PC-3 (cell line): Measurements from ENCODE around the gene KRTAP9-7. TPM values are rescaled to one million over a fixed set of nuclear protein-coding genes. Genes with fewer than 3 reads are reported as not detected.

ENCODE experiments used
- ATAC-seq: fragments of 200-7000 bp; cut with Tn5 transposase; 2 replicates; pipeline ENCODE4 v1.9.1; 2020; ENCODE audit warnings: mild to moderate bottlenecking, moderate library complexity
- BruUV-seq: library from RNA; stranded (reverse); fragments of 400-500 nt; replicated peaks from 2 replicates; lab custom pipeline; 2021; lab: Mats Ljungman, UMichigan
- CTCF ChIA-PET: fragments of 300-600 bp; sonication (Branson Sonifier 250); formaldehyde crosslinking; loops from one replicate; lab custom pipeline; 2022; ENCODE audit warnings: antibody characterized with exemption; lab: Charles Lee
- POLR2A ChIA-PET: fragments of 300-600 bp; sonication (Branson Sonifier 250); formaldehyde crosslinking; loops from one replicate; lab custom pipeline; 2022; ENCODE audit warnings: antibody characterized with exemption; ENCODE audit not compliant: unreplicated experiment; lab: Charles Lee
- DNase-seq: peaks from one replicate; pipeline ENCODE4 v3.0.0-alpha.2; 2015
- H2AFZ ChIP-seq: fragments of 300-600 bp; sonication (generic); 2 replicates; pipeline ENCODE4 v1.6.0; 2016; ENCODE audit warnings: antibody characterized with exemption, low read length
- H3F3A ChIP-seq: fragments of 300-600 bp; sonication (generic); one replicate; pipeline ENCODE4 v1.6.0; 2017; ENCODE audit warnings: antibody characterized with exemption, low read length, control low read depth, mild to moderate bottlenecking; ENCODE audit not compliant: unreplicated experiment
- H3K27ac ChIP-seq: fragments of 300-600 bp; sonication (generic); 2 replicates; pipeline ENCODE4 v1.5.1; 2016; ENCODE audit warnings: mild to moderate bottlenecking, low read length
- H3K27me3 ChIP-seq: fragments of 300-600 bp; sonication (generic); 2 replicates; pipeline ENCODE4 v1.6.1; 2016; ENCODE audit warnings: low read length, mixed read lengths
- H3K36me3 ChIP-seq: fragments of 300-600 bp; sonication (generic); 2 replicates; pipeline ENCODE4 v1.6.1; 2016; ENCODE audit warnings: low read depth, mixed run types, low read length, mixed read lengths
- H3K4me1 ChIP-seq: fragments of 300-600 bp; sonication (generic); 2 replicates; pipeline ENCODE4 v1.5.1; 2016; ENCODE audit warnings: low read length; ENCODE audit not compliant: insufficient read depth
- H3K4me2 ChIP-seq: fragments of 300-600 bp; sonication (generic); 2 replicates; pipeline ENCODE4 v1.6.0; 2016; ENCODE audit warnings: low read length
- H3K4me3 ChIP-seq: fragments of 300-600 bp; sonication (generic); 2 replicates; pipeline ENCODE4 v1.5.1; 2016; ENCODE audit warnings: mild to moderate bottlenecking, low read length, mixed read lengths
- H3K79me2 ChIP-seq: fragments of 300-600 bp; sonication (generic); 2 replicates; pipeline ENCODE4 v1.6.1; 2017; ENCODE audit warnings: low read length, mixed read lengths
- H3K9ac ChIP-seq: fragments of 300-600 bp; sonication (generic); 2 replicates; pipeline ENCODE4 v1.6.0; 2016; ENCODE audit warnings: mild to moderate bottlenecking, low read length
- H3K9me2 ChIP-seq: fragments of 300-600 bp; sonication (generic); replicated peaks from 2 replicates; pipeline ENCODE4 v1.6.1; 2016; ENCODE audit warnings: mixed run types, low read length, mixed read lengths
- H3K9me3 ChIP-seq: fragments of 300-600 bp; sonication (generic); 2 replicates; pipeline ENCODE4 v1.6.1; 2016; ENCODE audit warnings: low read length, mixed read lengths
- H4K20me1 ChIP-seq: fragments of 300-600 bp; sonication (generic); 2 replicates; pipeline ENCODE4 v1.6.1; 2016; ENCODE audit warnings: low read length, mixed read lengths
- EZH2 ChIP-seq: fragments of 300-600 bp; sonication (generic); IDR thresholded peaks from one replicate; pipeline ENCODE4 v1.6.1; 2017; ENCODE audit warnings: antibody characterized with exemption, mild to moderate bottlenecking, low read length; ENCODE audit not compliant: unreplicated experiment
- EZH2phosphoT487 ChIP-seq: fragments of 300-600 bp; sonication (generic); IDR thresholded peaks from 2 replicates; pipeline ENCODE4 v1.6.1; 2018; ENCODE audit warnings: mild to moderate bottlenecking, antibody characterized with exemption, low read length, borderline replicate concordance
- intact Hi-C: fragments of 100-400 bp; cut with micrococcal nuclease; formaldehyde crosslinking; loops from 2 replicates; pipeline ENCODE4 v1.9.0; 2023
- total RNA-seq: library from RNA; depleted of rRNA; stranded (reverse); fragments of >200 nt; gene quantifications from 2 replicates; pipeline ENCODE4 v1.2.3, GENCODE V29; 2014; rRNA removed
- TF ChIP-seq, protein P1 (sequence below): fragments of 300-600 bp; sonication (generic); conservative IDR thresholded peaks from 2 replicates; pipeline ENCODE4 v1.5.1; 2017; ENCODE audit warnings: antibody characterized with exemption, low read depth, mild to moderate bottlenecking, low read length

KRTAP9-7 gene
- total RNA-seq, 1 experiment from 2014 or later: not detected

DNA sequence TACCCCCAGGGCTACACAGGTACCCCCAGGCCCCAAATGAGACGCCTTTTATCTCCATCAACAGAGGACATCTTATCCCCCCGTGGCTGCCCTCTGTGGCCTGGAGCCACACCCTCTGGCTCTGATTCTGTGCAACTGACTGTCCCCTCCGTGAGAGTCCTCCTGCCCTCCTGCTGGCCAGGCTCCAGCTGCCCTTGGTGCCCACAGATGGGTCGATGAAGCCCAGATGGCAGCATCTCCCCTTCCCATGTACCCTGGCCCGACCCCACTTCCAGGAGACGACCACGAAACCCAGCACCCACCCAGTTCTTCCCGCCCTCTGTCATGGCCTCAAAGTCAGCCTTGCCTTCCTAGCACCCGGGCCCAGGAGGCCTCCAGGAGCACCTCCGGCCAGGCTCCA, 49.6 kb downstream of the KRTAP9-7 start:
- Histone ChIP-seq H3K9ac (no peak overlapping the region), H2AFZ (no peak overlapping the region), H3K79me2 (no peaks in the 10 kb centered on the region), H3K4me1 (no peaks in the 10 kb centered on the region), H3F3A (no peaks in the 10 kb centered on the region), H3K4me2 (no peak overlapping the region), H3K9me2 (no peaks in the 10 kb centered on the region), H3K9me3 (no peaks in the 10 kb centered on the region), H3K36me3 (no peaks in the 10 kb centered on the region; the same call in 1 of the 2 replicates), H3K27me3 (no peaks in the 10 kb centered on the region), H3K4me3 (no peak overlapping the region), H3K27ac (no peak overlapping the region), H4K20me1 (no peaks in the 10 kb centered on the region)
- POLR2A ChIA-PET: no interaction called here
- no peak for TF ChIP-seq EZH2
- no peak for TF ChIP-seq EZH2phosphoT487
- TF ChIP-seq, protein P1, sequence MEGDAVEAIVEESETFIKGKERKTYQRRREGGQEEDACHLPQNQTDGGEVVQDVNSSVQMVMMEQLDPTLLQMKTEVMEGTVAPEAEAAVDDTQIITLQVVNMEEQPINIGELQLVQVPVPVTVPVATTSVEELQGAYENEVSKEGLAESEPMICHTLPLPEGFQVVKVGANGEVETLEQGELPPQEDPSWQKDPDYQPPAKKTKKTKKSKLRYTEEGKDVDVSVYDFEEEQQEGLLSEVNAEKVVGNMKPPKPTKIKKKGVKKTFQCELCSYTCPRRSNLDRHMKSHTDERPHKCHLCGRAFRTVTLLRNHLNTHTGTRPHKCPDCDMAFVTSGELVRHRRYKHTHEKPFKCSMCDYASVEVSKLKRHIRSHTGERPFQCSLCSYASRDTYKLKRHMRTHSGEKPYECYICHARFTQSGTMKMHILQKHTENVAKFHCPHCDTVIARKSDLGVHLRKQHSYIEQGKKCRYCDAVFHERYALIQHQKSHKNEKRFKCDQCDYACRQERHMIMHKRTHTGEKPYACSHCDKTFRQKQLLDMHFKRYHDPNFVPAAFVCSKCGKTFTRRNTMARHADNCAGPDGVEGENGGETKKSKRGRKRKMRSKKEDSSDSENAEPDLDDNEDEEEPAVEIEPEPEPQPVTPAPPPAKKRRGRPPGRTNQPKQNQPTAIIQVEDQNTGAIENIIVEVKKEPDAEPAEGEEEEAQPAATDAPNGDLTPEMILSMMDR: no peak
- no peak for DNase-seq
- CTCF ChIA-PET: no interaction called here
- BruUV-seq: no TSS peak
- intact Hi-C loops: loop anchor here (10.0 kb wide), 3 partner anchors 170 to 520 kb away; no protein-coding TSS in a partner anchor
- ATAC-seq: no peak

GRCh38 chr17:41325611-41326010, 50.1 kb downstream of the KRTAP9-7 start:
- ATAC-seq (no peak), DNase-seq (no peak)
- POLR2A ChIA-PET: no interaction called here
- Histone ChIP-seq H3K79me2 (no peaks in the 10 kb centered on the region), H3K4me2 (no peak overlapping the region), H3F3A (no peaks in the 10 kb centered on the region), H3K4me1 (no peaks in the 10 kb centered on the region), H3K9me3 (no peaks in the 10 kb centered on the region), H4K20me1 (no peaks in the 10 kb centered on the region), H2AFZ (no peak overlapping the region), H3K27ac (no peak overlapping the region), H3K9me2 (no peaks in the 10 kb centered on the region), H3K9ac (no peak overlapping the region), H3K27me3 (no peaks in the 10 kb centered on the region), H3K4me3 (no peak overlapping the region), H3K36me3 (no peaks in the 10 kb centered on the region; the same call in 1 of the 2 replicates)
- intact Hi-C loops: loop anchor here (10.0 kb wide), 3 partner anchors 169 to 521 kb away; no protein-coding TSS in a partner anchor
- TF ChIP-seq, protein P1: no peak
- TF ChIP-seq EZH2: no peak
- no peak for TF ChIP-seq EZH2phosphoT487
- CTCF ChIA-PET: no interaction called here
- BruUV-seq: no TSS peak

Other genes with a start within 250 kb of the KRTAP9-7 start
- gene KRTAP1-5, start 248.5 kb upstream of the KRTAP9-7 start, total RNA-seq: 0.51 TPM in 1 of 2 replicates, not detected in the other
- not detected in 2 replicates for gene KRTAP1-4, start 245.5 kb upstream of the KRTAP9-7 start, total RNA-seq
- not detected in 2 replicates for gene KRTAP1-3, start 240.8 kb upstream of the KRTAP9-7 start, total RNA-seq
- gene KRTAP1-1, start 234.2 kb upstream of the KRTAP9-7 start, total RNA-seq: not detected in 2 replicates
- not detected in 2 replicates for gene KRTAP2-1, start 228.4 kb upstream of the KRTAP9-7 start, total RNA-seq
- gene KRTAP2-2, start 220.5 kb upstream of the KRTAP9-7 start, total RNA-seq: not detected in 2 replicates
- gene KRTAP2-3, start 215.6 kb upstream of the KRTAP9-7 start, total RNA-seq: 10.8 and 12.4 TPM in 2 replicates
- not detected in 2 replicates for gene KRTAP2-4, start 209.8 kb upstream of the KRTAP9-7 start, total RNA-seq
- gene KRTAP4-7, start 191.5 kb upstream of the KRTAP9-7 start, total RNA-seq: not detected in 2 replicates
- gene KRTAP4-8, start 177.6 kb upstream of the KRTAP9-7 start, total RNA-seq: not detected in 2 replicates
- not detected in 2 replicates for gene KRTAP4-16, start 173.5 kb upstream of the KRTAP9-7 start, total RNA-seq
- gene KRTAP4-9, start 170.3 kb upstream of the KRTAP9-7 start, total RNA-seq: not detected in 2 replicates
- gene KRTAP4-11, start 157.3 kb upstream of the KRTAP9-7 start, total RNA-seq: not detected in 2 replicates
- not detected in 2 replicates for gene KRTAP4-12, start 151.5 kb upstream of the KRTAP9-7 start, total RNA-seq
- not detected in 2 replicates for gene KRTAP4-6, start 135.2 kb upstream of the KRTAP9-7 start, total RNA-seq
- gene KRTAP4-5, start 125.9 kb upstream of the KRTAP9-7 start, total RNA-seq: not detected in 2 replicates
- gene KRTAP4-4, start 115.0 kb upstream of the KRTAP9-7 start, total RNA-seq: not detected in 2 replicates
- gene KRTAP4-3, start 107.5 kb upstream of the KRTAP9-7 start, total RNA-seq: not detected in 2 replicates
- gene KRTAP4-2, start 97.5 kb upstream of the KRTAP9-7 start, total RNA-seq: not detected in 2 replicates
- gene KRTAP4-1, start 90.8 kb upstream of the KRTAP9-7 start, total RNA-seq: not detected in 2 replicates
- gene KRTAP9-1, start 85.8 kb upstream of the KRTAP9-7 start, total RNA-seq: not detected in 2 replicates
- gene KRTAP9-2, start 49.0 kb upstream of the KRTAP9-7 start, total RNA-seq: not detected in 2 replicates
- gene KRTAP9-3, start 43.2 kb upstream of the KRTAP9-7 start, total RNA-seq: not detected in 2 replicates
- gene KRTAP9-8, start 37.7 kb upstream of the KRTAP9-7 start, total RNA-seq: not detected in 2 replicates
- not detected in 2 replicates for gene KRTAP9-4, start 26.0 kb upstream of the KRTAP9-7 start, total RNA-seq
- not detected in 2 replicates for gene KRTAP9-9, start 20.3 kb upstream of the KRTAP9-7 start, total RNA-seq
- not detected in 2 replicates for gene KRTAP9-6, start 10.3 kb upstream of the KRTAP9-7 start, total RNA-seq
- gene KRTAP29-1, start 27.2 kb downstream of the KRTAP9-7 start, total RNA-seq: not detected in 2 replicates
- not detected in 2 replicates for gene KRTAP16-1, start 33.6 kb downstream of the KRTAP9-7 start, total RNA-seq
- not detected in 2 replicates for gene KRTAP17-1, start 40.0 kb downstream of the KRTAP9-7 start, total RNA-seq
- gene KRT33A, start 75.1 kb downstream of the KRTAP9-7 start, total RNA-seq: not detected in 2 replicates
- not detected in 2 replicates for gene KRT33B, start 94.1 kb downstream of the KRTAP9-7 start, total RNA-seq
- 2.9 and 5.1 TPM in 2 replicates for gene KRT34, start 106.6 kb downstream of the KRTAP9-7 start, total RNA-seq
- gene KRT31, start 121.9 kb downstream of the KRTAP9-7 start, total RNA-seq: not detected in 2 replicates
- 3.2 and 4.6 TPM in 2 replicates for gene KRT37, start 148.9 kb downstream of the KRTAP9-7 start, total RNA-seq
- not detected in 2 replicates for gene KRT38, start 165.3 kb downstream of the KRTAP9-7 start, total RNA-seq
- 1.5 TPM in 2 replicates for gene KRT32, start 191.7 kb downstream of the KRTAP9-7 start, total RNA-seq
- not detected in 2 replicates for gene KRT35, start 205.5 kb downstream of the KRTAP9-7 start, total RNA-seq
- not detected in 2 replicates for gene KRT36, start 214.2 kb downstream of the KRTAP9-7 start, total RNA-seq
- 1.4 TPM in 2 replicates for gene KRT13, start 229.9 kb downstream of the KRTAP9-7 start, total RNA-seq
- 121 and 144 TPM in 2 replicates for gene KRT15, start 243.2 kb downstream of the KRTAP9-7 start, total RNA-seq